Endodermal cell (in vitro differentiated cells): ENCODE measurements around the gene BAHCC1. TPM values are rescaled to one million over a fixed set of nuclear protein-coding genes. Genes with fewer than 3 reads are reported as not detected.

Experiments
- DNase-seq: peaks from one replicate; pipeline ENCODE4 v3.0.0-alpha.2; 2017
- H3K27ac ChIP-seq: 2 replicates; pipeline ENCODE4 v1.5.1; 2013; ENCODE audit warnings: mild to moderate bottlenecking, low read depth, low read length, moderate library complexity
- H3K27me3 ChIP-seq: 2 replicates; pipeline ENCODE4 v1.6.1; 2013; ENCODE audit warnings: mild to moderate bottlenecking, low read length, moderate library complexity; ENCODE audit not compliant: insufficient read depth, control insufficient read depth, poor library complexity, severe bottlenecking
- H3K36me3 ChIP-seq: 2 replicates; pipeline ENCODE4 v1.7.0; 2013; ENCODE audit warnings: mild to moderate bottlenecking, low read length, moderate library complexity; ENCODE audit not compliant: control insufficient read depth, insufficient read depth
- H3K4me1 ChIP-seq: one replicate; pipeline ENCODE4 v1.7.0; 2013; ENCODE audit warnings: low read length; ENCODE audit not compliant: control insufficient read depth, insufficient read depth
- H3K4me3 ChIP-seq: 2 replicates; pipeline ENCODE4 v1.5.1; 2013; ENCODE audit warnings: mild to moderate bottlenecking, low read length, moderate library complexity
- H3K9ac ChIP-seq: 2 replicates; pipeline ENCODE4 v1.6.1; 2013; ENCODE audit warnings: mild to moderate bottlenecking, low read length, moderate library complexity; ENCODE audit not compliant: poor library complexity, severe bottlenecking; ENCODE audit errors: extremely low read depth
- H3K9me3 ChIP-seq: 2 replicates; pipeline ENCODE4 v1.6.1; 2013; ENCODE audit warnings: mild to moderate bottlenecking, low read length, moderate library complexity; ENCODE audit not compliant: control insufficient read depth
- H3K27ac Mint-ChIP-seq: 2 replicates; pipeline ENCODE4 v1.8.0; 2020; ENCODE audit warnings: mixed read lengths
- H3K27me3 Mint-ChIP-seq: 2 replicates; pipeline ENCODE4 v1.8.0; 2021; ENCODE audit warnings: mild to moderate bottlenecking, mixed read lengths; ENCODE audit not compliant: insufficient read depth
- H3K36me3 Mint-ChIP-seq: 2 replicates; pipeline ENCODE4 v1.8.0; 2020; ENCODE audit warnings: low read depth, mixed read lengths
- H3K4me1 Mint-ChIP-seq: 2 replicates; pipeline ENCODE4 v1.8.0; 2020; ENCODE audit warnings: mixed read lengths
- H3K4me3 Mint-ChIP-seq: 2 replicates; pipeline ENCODE4 v1.8.0; 2020; ENCODE audit warnings: mild to moderate bottlenecking, moderate library complexity, mixed read lengths
- H3K9me3 Mint-ChIP-seq: 2 replicates; pipeline ENCODE4 v1.8.0; 2020; ENCODE audit warnings: mild to moderate bottlenecking, mixed read lengths
- WGBS, 2 experiments: methylation state at CpG; one replicate each; pipeline versions ENCODE4 v1.1.5 to v1.1.7; 2013; ENCODE audit warnings: missing lambda C conversion rate in 2 of 2, mixed read lengths in 1 of 2; ENCODE audit not compliant: insufficient coverage in 1 of 2, insufficient read length in 1 of 2; 5-methylcytosine and 5-hydroxymethylcytosine counted together
- total RNA-seq, 2 donors: library from RNA; stranded (reverse); fragmentation: NEBNext Ultra II Directional in 1 of 2; extraction: Animal tissue kit (Norgen Biotek cat#: 25700) in 1 of 2; gene quantifications; 2 replicates in 1 of 2; 3 replicates in 1 of 2; pipeline ENCODE4 v1.2.1, GENCODE V29; 2021
- TF ChIP-seq, protein P1 (sequence below): fragments of 200-600 bp; sonication (generic); conservative IDR thresholded peaks from 2 replicates; pipeline ENCODE4 v1.5.0; 2021; ENCODE audit warnings: antibody characterized with exemption, mild to moderate bottlenecking

The BAHCC1 gene
- total RNA-seq, 2 donors from 2014 or later, result 63.9 to 78.1 TPM

DNA sequence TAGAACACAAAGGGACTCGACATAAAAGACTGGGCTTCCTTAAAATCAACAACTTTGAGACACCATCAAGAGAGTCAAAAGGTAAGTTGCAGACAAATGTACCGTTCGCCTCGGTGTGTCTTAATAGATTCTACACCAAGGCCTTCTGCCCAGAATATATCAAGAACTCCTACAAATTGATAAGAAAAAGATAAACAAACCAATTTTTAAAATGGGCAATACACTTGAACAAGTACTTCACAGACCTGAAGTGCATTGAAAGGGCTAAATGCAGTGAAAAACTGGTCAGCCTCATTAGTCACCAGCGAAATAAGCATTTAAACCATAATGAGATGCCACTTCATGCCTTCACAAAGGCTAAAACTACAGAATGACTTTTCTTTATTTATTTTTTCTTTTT, 20.4 kb upstream of the BAHCC1 start:
- TF ChIP-seq, protein P1, sequence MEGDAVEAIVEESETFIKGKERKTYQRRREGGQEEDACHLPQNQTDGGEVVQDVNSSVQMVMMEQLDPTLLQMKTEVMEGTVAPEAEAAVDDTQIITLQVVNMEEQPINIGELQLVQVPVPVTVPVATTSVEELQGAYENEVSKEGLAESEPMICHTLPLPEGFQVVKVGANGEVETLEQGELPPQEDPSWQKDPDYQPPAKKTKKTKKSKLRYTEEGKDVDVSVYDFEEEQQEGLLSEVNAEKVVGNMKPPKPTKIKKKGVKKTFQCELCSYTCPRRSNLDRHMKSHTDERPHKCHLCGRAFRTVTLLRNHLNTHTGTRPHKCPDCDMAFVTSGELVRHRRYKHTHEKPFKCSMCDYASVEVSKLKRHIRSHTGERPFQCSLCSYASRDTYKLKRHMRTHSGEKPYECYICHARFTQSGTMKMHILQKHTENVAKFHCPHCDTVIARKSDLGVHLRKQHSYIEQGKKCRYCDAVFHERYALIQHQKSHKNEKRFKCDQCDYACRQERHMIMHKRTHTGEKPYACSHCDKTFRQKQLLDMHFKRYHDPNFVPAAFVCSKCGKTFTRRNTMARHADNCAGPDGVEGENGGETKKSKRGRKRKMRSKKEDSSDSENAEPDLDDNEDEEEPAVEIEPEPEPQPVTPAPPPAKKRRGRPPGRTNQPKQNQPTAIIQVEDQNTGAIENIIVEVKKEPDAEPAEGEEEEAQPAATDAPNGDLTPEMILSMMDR, result no peak
- 97% methylated on average over 5 of the region's 5 CpGs for WGBS, 2 experiments
- H3K27ac Mint-ChIP-seq, result no peak overlapping the region
- no peaks in the 10 kb centered on the region for H3K9me3 Mint-ChIP-seq
- no peaks in the 10 kb centered on the region for H3K36me3 ChIP-seq
- H3K4me1 ChIP-seq, result no peaks in the 10 kb centered on the region
- no peak overlapping the region for H3K9ac ChIP-seq
- no peak for DNase-seq
- H3K4me3 Mint-ChIP-seq, result no peak overlapping the region
- H3K4me1 Mint-ChIP-seq, result no peaks in the 10 kb centered on the region
- H3K4me3 ChIP-seq, result no peak overlapping the region
- H3K27ac ChIP-seq, result no peak overlapping the region
- H3K36me3 Mint-ChIP-seq, result no peaks in the 10 kb centered on the region
- peaks cover 4% of the 10 kb centered on the region for H3K27me3 Mint-ChIP-seq
- H3K9me3 ChIP-seq, result no peaks in the 10 kb centered on the region
- no peaks in the 10 kb centered on the region for H3K27me3 ChIP-seq

DNA sequence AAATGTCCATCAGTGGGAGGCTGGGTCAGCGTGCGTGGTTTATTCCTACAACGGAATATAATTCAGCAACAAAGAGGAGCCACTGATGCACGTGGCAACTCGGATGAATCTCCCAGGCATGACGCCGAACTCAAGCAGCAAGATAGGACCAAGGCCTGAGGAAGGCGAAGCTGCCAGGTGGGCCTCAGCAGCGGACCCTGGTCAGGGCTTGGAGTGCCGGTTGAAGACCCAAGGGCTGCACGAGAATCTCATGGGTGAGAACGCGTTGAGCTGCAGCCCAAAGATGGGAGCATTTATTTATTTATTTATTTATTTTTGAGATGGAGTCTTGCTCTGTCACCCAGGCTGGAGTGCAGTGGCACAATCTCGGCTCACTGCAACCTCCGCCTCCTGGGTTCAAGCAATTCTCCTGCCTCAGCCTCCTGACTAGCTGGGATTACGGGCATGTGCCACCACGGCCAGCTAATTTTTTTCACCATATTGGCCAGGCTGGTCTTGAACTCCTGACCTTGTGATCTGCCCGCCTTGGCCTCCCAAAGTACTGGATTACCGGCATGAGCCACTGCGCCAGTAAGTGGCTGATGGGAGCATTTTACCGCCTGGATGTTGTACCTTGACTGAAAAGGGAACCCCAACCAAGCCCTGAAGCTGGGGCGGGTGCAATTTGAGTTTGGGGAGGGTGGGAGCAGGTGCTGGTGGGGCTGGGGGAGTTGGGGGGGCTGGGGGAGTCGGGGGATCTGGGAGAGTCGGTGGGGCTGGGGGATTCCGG, 18.1 kb upstream of the BAHCC1 start:
- Mint-ChIP-seq H3K9me3 (no peaks in the 10 kb centered on the region), H3K27me3 (peaks cover 17% of the 10 kb centered on the region), H3K36me3 (no peaks in the 10 kb centered on the region), H3K4me3 (no peak overlapping the region), H3K4me1 (no peaks in the 10 kb centered on the region), H3K27ac (no peak overlapping the region)
- Histone ChIP-seq H3K36me3 (no peaks in the 10 kb centered on the region), H3K9ac (no peak overlapping the region), H3K4me1 (no peaks in the 10 kb centered on the region), H3K9me3 (no peaks in the 10 kb centered on the region), H3K27ac (no peak overlapping the region), H3K4me3 (no peak overlapping the region), H3K27me3 (no peaks in the 10 kb centered on the region)
- WGBS, 2 experiments, result 91 to 94% methylated on average over 13 to 20 of the region's 25 CpGs
- TF ChIP-seq, protein P1, result no peak
- no peak for DNase-seq

DNA sequence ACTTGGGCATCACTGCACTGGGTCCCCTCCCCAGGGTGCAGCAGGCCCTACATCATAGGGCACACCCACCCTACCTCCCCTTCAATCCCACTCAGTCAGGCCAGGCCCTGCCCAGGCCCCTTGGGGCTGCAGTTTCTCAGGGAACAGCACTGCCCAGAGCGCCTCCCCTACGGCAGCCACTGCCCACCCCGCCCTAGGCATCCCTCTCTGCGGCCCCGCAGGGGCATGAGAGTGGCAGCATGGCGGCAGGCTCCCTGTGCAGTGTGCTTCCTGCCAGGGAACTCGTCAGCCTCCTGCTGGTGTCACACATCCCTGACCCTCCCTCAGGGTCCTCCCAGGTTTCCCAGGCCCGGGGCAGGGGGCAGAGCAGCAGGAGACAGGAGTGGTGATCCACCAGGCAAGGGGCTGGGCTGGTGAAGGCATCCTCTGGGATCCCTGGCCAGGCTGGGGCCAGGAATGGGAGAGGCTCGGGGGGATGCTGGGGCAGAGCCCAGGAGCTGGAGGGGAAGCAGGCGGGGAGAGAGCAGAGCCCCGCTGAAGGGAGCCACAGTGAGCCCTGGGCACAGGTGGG, 16.2 kb upstream of the BAHCC1 start:
- 84 to 90% methylated on average over 5 to 11 of the region's 11 CpGs for WGBS, 2 experiments
- Mint-ChIP-seq H3K27ac (no peak overlapping the region), H3K4me3 (no peak overlapping the region), H3K4me1 (no peaks in the 10 kb centered on the region), H3K27me3 (peaks cover 26% of the 10 kb centered on the region), H3K9me3 (no peaks in the 10 kb centered on the region), H3K36me3 (no peaks in the 10 kb centered on the region)
- H3K9me3 ChIP-seq, result no peaks in the 10 kb centered on the region
- H3K4me3 ChIP-seq, result no peak overlapping the region
- TF ChIP-seq, protein P1, result no peak
- H3K36me3 ChIP-seq, result no peaks in the 10 kb centered on the region
- no peak overlapping the region for H3K27ac ChIP-seq
- DNase-seq, result peak; percentile 57
- H3K4me1 ChIP-seq, result no peaks in the 10 kb centered on the region
- H3K9ac ChIP-seq, result no peak overlapping the region
- no peaks in the 10 kb centered on the region for H3K27me3 ChIP-seq
